NCI-H82 (cell line): ENCODE results near the gene TACR2.

Experiments used
- DNase-seq: peaks from one replicate; lab custom pipeline; 2025; lab: John Stamatoyannopoulos, UW

The TACR2 gene

DNA sequence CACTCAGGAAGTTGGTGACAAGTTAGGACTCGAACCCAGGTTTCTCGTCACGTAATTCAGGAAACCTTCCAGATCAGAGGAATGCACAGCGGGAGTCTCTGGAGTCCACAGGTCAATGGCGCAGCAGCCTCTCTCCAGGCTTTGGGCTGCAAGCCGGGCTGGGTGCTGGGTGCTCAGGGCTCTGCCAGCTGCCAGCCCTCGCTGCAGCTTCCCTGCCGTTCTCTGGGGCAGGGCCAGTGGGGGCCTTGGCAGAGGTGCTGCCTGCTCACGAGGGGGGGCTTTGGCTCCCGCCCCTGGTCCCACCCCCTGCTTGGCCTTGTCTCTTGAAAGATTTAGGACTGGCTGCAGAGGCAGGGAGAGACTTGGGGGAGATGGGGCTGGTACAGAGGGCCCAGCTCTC lies at the start of gene TACR2:
TSS of gene TACR2 (minus strand) at position 224 of the 400 bp plus-strand sequence. CDS start 595 bp downstream, outside the sequence.
- DNase-seq: no peak

DNA sequence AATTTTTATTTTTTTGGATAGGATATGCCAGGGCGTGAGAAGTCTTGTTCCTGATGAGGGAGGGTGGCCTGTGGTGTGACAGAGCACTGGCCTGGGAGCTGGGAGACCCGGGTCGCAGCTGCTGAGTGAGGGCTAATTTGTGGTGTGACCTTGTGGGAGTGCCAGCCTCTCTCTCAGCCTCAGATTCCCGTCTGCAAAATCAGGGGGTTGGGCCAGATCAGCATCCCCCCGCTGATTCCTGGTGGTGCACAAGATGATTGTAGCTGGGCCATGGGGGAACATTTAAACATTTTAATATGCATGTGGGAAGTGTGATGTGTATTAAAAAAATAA lies 49.4 kb upstream of the TACR2 start:
- DNase-seq: no peak

DNA sequence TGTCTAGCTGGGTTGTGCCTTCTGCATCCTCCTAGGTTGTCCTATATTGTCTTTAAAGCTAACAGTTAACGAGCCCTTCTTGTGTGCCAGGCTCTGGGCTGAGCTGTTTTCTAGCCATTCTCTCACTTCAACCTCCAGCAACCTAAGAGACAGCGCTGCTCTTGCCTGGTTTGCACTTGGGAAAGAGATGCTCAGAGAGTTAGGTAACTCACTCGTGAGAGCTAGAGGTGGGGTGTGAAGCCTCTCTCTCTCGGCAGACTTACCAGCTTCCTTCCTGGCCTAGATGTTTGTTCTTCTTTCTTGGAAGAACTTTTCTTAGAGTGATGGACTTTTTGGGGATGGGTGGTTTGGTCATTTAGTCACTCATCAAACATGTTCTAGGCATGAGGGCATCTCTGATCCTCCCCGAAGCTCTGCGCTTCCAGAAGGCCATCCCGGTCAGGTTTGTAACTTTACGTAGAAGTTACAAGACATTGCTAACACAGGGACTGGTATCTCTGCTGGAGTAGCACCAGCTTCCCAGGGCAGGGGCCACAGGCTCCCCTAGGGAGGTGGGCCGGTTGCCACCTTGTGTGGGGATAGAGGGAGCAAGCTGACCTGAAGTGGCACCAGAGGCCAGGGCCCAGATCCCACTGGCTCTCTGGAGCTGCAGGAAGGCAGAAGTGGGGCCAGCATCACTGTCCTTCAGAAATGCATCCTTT lies 48.9 kb upstream of the TACR2 start:
- DNase-seq: no peak

DNA sequence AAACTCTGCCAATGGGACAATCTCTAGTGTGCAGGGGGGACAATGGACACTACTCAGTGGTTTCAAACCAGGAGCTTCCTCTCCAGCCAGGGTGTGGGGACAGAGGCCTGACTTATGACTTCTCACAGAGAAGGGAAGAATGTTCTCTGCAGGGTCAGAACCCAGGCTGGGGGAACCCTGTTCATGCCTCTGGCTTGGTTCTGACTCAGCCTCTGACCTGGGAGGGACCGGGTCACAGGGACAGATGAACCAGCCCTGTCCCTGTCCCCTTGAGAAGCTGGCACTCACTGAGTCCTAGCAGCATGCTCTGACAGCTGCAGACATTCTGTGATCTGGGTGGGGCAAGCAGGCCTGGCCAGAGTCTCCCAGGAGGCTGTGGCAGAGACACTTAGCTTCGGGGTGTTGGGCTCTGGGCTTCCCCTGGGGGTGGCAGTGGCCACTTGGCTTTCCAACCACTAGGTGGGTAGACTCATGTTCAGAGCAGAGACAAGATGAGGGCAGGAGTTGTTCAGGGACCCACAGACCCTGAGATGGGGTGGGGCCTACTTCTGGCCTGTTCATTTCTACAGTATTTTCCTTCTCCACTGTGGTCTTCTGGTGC lies 48.2 kb upstream of the TACR2 start:
- DNase-seq: no peak

DNA sequence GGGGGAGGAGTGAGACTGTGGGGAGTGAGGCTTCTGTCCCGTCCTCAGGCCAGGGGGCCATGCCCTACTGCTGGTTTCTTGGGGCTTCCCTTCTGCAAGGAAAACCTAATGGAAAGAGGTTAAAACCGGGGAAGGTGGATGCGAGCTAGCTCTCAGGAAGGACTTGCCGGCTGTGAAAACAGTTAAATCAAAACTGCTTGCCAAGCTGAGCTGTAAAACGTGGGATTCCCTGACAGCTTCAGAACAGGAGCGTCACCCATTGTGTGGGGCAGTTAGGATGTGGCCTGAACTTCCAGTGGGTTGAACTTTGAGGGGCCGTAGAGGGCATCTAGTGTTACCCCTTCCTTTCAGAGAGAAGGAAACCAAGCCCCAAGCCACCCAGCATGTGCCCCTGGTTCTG lies 47.7 kb upstream of the TACR2 start:
- DNase-seq: no peak

DNA sequence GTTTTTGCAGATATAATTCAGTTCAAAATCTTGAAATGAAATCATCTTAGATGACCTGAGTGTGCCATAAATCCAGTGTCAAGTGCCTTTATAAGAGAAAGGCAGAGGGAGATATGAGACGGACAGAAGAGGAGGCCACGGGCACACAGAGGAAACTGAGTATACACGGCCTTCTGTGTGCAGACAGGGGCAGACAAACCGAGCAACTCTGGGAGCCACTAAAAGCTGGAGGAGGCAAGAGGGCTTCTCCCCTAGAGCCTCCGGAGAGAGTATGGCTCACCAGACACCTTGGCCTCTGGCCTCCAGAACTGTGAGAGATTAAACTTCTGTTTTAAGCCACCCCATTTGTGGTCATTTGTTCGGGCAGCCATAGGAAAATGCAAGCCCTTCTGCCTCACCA lies 47.2 kb upstream of the TACR2 start:
- DNase-seq: no peak

DNA sequence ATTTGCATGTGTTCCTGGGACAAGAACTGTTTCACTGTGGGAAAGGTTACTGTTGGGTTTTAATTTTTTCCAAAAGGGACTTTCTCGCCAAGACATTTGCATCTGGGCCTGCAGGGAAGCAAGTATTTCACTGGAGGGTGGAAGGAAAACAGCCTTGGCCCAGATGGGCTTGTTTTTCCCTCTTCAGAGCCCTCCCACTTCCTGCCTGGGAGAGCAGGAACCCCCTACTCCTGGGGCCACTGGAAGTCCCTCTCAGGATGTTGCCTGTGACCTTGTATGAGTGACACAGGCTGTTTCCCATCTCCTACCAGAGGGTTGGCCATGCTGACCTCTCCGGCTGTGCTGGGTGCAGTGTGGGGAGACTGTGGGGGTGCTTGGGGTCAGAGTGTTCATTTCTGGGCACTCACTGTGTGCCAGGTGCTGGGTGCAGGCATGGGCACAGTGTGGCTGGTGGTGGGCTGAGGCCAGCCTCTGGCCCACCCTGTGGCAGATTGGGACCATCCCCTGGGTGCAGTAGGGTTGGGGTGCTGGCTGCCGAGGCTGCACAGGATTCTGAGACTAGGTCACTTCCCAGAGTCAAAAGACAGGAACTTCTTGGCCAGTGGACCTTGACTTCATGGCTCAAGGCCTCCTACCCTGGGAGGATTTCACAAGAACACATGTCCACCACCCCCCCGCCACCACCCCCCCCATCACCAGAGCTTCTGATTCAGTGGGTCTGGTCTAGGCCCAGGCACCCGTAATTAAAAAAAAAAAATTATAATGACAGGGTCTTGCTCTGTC lies 44.7 kb upstream of the TACR2 start:
- no peak for DNase-seq

DNA sequence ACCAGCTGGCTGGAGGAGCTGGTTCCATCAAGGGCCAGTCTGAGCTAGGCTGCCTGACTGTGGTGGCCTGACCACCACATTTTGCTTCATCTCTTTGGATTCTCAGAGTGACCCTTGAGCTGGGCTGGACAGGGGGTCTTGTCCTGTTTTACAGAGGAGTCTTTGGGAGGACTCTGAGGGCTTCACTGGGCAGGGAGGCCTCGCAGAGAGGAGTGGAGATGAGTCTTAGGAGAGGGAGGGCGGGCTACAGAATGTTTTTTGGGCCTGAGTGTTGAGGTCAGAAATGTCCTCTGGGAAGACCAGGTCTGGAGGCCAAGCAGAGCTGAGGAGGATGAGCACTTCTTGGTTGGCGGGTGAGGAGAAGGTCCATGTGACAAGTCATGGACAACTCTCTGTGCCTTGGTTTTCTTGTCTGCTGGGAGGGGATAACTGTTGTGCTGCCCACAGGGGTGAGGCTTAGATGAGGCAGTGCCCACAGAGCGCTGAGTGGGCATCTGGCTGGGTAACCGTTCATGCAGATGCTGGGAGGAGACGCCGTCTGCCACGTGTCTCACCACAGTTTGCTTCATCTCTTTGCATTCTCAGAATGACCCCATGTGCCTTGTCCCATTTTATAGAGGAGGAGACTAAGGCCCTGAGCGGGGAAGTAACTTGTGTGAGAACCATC lies 44.0 kb upstream of the TACR2 start:
- DNase-seq: no peak

DNA sequence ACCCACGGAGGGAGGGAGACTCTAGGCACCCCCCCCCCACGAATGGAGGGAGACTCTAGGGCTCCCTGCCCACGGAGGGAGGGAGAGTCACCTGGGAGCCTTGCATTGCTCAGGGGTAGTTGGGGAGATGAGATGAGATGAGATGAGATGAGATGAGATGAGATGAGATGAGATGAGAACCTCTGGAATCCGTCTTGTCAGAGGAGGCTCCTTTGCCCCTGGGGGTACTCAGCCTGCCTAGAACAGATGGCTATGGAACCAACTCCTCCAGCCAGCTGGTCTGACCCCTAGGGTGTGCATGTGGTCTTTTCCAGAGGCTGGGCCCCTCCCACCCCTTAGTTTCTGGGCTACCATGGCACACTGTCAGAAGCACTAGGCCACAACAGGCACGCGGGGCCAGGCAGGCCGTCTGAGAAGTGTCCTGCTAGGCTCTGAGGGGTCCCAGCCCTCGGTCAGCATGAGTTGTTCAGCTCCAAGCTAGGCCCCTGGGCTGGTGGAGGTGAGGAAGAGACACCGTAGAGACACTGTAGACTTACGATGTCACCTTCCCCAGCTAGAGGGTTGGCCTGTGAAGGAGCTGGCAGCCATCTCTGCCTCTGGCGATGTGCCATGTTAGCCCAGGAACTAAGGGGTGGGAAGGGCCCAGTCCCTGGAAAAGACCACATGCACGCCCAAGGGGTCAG lies 43.3 kb upstream of the TACR2 start:
- DNase-seq: no peak

DNA sequence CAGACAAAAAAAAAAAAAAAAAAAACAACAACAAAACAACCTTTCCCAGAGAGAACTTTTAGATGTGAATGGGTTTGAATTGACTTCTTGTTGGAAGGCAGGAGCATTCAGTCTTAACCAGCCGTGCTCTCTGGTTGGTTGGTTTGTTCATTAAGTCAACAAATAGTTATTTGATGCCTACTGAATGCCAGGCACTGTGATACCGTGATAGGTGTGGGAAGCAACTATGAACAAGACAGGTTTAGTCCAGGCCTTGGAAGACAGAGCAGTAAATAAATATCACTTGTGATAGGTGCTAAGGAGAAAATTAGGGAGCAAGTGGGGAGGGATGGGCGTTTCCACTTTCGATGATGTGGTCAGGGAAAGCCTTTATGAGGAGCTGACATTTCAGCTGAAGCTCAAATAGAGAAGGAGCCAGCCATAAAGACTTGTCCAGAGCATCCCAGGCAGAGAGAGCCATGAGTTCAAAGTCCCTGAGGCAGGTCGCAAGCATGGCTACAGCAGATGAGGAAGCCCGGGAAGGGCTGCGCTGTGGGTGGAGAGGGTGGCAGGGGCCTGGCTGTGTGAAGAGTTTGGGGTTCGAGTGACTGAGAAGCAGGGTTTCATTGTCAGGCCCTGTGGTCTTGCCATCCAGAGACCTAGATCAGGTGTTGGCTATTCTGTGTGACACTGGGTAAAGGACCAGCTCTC lies 42.5 kb upstream of the TACR2 start:
- no peak for DNase-seq

DNA sequence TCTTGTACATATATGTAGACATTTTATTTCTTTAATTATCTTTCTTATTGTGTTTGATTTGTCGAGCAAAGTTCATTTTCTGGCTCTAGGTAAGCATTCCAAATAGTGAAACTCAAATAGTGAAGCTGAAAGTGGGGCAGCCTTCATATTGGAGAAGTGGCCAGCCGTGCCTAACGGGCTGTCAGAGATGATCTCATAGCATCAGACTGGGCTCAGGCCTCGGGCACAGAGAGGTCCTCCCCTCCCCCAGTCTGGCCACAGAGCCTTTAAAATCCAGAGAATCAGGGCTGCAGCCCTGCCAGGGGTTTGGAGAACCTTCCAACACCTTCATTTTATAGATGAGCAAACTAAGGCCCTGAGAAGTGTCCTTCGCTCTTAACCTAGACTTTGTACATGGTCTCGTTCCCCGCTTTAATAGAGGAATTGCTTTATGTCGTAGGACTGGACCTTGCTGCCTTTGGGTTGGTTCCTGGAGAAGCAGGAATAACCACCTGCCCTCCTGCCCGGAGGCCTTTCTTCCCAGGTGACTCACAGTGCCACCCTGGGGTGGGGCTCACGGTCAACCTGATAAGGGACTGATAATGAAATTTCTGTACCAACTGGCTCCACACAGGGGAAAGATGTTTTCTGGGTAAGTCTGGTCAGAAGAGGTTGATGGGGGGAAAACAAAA lies 41.8 kb upstream of the TACR2 start:
- DNase-seq: no peak

DNA sequence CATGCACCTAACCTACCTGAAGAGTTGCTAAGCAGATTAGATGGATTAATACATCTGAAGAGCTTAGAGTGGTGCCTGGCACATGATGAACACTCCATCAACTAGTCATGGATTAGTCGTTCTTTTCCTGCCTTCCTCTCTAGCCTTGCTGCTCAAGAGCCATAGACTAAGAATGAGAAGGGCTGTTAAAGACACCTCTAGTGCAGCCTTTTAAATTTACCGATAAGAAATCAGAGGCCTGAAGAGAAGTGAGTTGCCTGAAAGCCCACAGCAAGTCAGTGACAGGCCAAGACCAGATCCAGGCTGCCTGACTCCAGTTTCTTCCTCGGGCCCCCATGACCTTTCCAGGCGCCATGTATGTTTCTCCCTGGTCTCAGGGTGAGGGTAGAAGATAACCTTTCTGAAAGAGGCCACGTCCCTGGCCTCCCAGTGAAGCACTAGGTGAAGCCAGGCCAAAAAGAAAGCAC lies 41.1 kb upstream of the TACR2 start:
- DNase-seq: peak; percentile 81

DNA sequence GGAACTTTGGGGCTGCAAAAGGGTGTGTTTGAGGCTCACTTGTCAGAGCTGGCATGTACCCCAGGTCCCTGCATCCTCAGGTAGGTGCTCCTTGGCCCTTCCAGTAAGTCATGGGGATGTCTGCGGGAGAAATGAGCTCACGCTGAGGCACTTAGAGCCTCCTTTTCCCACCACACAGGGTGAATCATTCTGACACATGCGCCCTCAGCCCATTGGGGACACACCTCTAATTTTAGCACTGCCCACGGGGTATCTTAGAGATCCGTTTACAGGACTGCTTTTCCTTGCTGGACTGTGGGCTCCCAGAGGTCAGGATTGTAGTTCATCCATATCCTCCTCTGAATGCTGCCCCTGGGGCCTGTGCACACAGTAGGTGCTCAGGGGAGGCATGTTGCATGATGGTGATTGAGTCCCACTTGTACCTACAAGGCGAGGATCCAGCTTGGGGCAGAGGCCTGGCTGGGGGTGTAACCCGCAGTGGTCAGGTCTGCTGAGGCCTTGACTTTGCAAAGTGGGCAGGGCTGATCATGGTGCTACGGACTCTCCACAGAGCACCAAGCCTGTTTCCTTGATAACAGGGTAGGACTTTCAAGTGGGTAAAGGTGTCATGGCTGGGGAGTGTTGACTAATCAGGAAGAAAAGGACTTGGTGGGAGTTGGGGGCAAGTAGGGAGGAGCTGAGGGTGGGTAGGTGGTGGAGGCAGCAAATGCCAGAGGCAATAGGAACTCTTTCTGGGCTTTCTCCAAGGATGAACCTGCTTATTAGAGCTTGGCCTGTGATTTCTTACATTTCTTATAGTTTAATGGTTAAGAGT lies 40.4 kb upstream of the TACR2 start:
- DNase-seq: no peak

DNA sequence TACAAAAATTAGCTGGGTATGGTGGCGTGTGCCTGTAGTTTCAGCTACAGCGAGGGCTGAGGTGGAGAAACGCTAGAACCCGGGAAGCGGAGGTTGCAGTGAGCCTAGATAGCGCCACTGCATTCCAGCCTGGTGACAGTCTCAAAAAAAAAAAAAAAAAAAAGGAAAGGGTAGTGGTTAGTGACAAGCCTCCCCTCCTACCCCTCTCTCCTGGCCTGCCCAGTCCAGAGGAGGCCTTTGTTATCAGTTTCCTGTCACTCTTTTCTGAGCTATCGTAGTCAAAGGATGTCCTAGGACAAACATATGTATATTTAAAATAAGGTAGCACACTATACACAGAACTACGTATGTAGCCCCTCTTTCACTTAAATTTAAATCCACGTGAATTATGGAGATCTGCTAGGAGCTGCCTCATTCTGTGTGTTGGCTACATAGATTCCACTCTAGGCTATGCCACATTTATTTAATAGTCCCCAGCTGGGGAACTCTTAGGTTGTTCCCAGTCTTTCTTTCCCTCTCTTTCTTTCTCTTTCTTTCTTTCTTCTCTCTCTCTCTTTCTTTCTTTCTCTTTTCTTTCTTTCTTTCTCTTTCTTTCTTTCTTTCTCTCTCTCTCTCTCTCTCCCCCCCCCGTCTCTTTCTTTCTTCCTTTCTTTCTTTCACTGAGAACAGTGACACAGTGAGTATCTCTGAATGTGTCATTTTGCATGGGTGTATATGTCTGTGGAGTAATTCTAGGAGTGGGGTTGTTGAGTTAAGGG lies 38.5 kb upstream of the TACR2 start:
- no peak for DNase-seq

DNA sequence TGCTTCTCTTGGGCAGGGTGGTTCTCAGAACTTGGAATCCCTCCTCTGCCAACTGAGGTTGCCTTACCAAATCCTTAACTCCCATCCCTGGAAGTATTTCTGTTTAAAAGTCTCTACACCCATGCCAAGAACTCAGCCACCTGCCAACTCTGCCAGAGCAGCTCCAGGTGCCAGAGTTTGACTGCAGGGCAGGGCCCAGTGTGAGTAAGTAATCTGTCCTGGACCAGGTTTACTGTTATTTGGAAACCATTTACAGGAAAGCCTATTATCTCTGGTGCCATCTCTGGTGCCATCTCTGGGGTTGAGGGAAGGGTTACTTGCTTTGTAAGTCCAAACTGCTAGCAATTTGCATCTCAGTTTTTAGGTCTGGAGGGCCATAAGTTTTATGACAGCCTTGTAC lies 37.1 kb upstream of the TACR2 start:
- DNase-seq: no peak

DNA sequence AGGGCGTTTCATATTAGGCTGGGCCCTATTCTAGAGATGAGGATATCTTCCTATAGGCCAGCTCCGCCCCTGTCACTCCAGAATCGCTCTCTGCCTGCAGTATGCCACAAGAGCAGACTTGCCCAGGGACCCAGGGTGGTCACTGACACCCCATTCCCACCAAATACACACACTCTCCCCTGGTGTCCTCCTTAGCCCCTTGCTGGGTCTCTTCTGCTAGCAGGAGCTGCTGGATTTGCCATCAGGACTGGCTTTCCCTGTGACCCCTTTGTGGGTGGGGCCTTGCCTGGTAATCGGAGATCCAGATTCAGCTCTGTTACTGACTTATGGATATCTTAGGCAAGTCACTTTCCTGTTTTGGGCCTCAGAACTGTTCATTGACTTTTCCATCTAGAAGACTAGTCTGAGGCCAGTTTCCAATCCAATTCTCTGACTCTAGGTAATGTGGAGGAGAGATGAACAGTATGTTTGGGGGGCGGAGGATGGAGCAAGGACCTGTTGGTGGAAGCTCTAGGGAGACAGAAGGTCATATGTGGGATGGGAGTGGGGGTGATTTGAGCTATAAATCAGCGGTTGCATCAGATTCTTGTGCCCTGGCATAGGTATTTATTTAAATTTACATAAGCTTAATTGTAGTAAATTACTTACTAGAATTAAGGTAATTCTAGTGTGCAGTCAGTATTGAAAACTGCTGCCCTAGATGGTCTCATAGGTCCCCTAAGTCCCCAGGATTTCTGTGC lies 36.1 kb upstream of the TACR2 start:
- no peak for DNase-seq

DNA sequence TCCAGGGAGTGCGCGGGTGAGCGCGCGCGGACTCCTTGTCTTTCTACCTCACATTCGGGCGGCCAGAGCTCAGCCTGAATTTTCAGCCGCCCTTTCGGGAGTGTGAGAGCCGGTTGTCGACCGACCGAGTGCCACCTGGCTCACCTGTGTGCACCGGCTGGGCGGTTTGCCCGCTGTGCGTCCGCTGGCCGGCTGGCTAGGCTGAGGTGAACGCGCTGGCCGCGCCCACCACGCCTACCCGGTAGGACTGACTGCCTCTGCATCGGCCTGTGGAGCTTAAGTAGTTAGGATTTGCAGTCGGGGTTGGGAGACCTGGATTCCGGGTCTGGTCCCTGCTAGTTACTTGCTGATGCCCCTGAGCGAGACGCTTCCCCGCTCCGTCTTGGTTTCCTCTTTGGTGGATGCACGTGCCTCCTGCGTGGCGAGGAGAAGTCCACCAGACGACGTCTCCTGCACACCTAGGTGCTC lies 35.1 kb upstream of the TACR2 start:
- peak; percentile 57 for DNase-seq

DNA sequence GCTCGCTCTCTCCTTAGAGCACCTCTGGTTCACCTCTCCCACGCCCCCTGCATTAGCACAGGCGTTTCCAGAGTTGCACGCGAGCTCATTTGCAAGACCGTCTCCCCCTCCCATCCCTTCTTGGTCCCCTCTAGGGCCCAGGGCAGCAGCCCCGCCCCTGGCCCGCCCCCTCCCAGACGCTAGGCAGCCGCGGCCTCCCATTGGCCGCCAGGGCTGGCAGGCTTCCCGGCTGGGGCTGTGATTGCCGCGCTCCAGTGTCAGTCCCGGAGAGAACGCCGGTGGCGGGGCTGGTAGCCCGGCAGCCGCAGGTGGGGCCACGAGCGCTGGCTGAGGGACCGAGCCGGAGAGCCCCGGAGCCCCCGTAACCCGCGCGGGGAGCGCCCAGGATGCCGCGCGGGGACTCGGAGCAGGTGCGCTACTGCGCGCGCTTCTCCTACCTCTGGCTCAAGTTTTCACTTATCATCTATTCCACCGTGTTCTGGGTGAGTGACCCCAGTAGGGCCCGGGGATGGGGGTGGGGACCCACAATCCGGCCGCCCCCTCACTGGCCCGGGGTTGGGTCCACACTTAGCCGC lies 34.6 kb upstream of the TACR2 start, which contains the start of gene TSPAN15:
TSS of gene TSPAN15 (plus strand) at position 257 of the 575 bp plus-strand sequence. CDS start at position 387, 130 bp downstream.
- DNase-seq: peak; percentile 91
